IgD-negative memory B cell (primary cell): Measurements from ENCODE around the gene NUDT16L1. TPM values are rescaled to one million over a fixed set of nuclear protein-coding genes. Genes with fewer than 3 reads are reported as not detected.

Source experiments
- H3K27ac Mint-ChIP-seq, 3 donors: one replicate each; pipeline ENCODE4 v1.8.0; 2020 to 2022; ENCODE audit warnings: mild to moderate bottlenecking in 3 of 3, mixed read lengths in 3 of 3, moderate library complexity in 1 of 3
- H3K27me3 Mint-ChIP-seq: one replicate; pipeline ENCODE4 v1.8.0; 2021; ENCODE audit warnings: mixed read lengths
- H3K36me3 Mint-ChIP-seq: one replicate; pipeline ENCODE4 v1.8.0; 2020; ENCODE audit warnings: mild to moderate bottlenecking, mixed read lengths
- H3K4me1 Mint-ChIP-seq, 3 donors: one replicate each; pipeline ENCODE4 v1.8.0; 2020 to 2022; ENCODE audit warnings: mixed read lengths in 3 of 3, mild to moderate bottlenecking in 1 of 3
- H3K4me3 Mint-ChIP-seq, 4 donors: one replicate each; pipeline ENCODE4 v1.8.0; 2020 to 2022; ENCODE audit warnings: mild to moderate bottlenecking in 4 of 4, mixed read lengths in 4 of 4, moderate library complexity in 3 of 4
- H3K9me3 Mint-ChIP-seq, 3 donors: one replicate each; pipeline ENCODE4 v1.8.0; 2020 to 2021; ENCODE audit warnings: mixed read lengths in 3 of 3, mild to moderate bottlenecking in 1 of 3
- polyA plus RNA-seq: library from polyadenylated mRNA; unstranded; fragments of 300-500 nt; fragmentation: Illumina TruSeq; gene quantifications from one replicate; pipeline ENCODE4 v1.2.3, GENCODE V29; 2021

NUDT16L1 gene
- polyA plus RNA-seq, 1 donor from 2014 or later, result 74.0 TPM

DNA sequence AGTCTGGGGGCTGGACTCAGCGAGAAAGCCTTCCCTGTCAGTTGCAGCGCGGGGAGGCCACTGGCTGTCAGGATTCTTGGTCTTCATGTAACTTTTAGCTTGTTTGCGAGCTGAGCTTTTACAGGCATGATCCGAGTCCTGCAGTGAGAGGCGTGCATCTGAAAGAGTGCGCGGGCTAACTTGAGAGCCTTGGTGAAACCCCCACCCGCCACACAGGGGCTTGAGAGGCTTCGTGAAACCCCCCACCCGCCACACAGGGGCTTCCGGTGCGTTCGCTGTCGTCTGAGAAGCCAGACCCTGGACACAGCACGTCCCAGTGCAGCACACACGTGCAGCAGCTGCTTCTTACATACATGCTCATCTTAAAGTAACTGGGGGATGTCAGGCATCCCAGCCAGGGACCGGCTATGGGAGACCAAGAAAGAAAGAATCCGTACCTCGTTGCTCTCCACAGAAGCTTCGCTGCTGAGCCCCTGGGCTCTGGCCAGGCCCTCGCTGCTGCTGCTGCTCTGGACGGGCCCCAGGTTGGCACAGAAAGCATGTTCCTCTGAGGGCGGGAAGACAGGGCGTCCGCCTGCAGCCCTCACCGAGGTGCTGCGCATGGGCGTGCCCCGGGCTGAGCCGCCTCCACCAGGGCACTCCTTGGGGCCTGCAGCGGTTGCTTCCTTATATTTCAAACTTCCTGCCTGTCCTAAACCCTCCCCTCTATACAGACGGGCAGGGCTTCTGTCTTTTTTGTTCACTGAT, 7.8 kb downstream of the NUDT16L1 start:
- Mint-ChIP-seq H3K27me3 (no peaks in the 10 kb centered on the region), H3K9me3 (no peaks in the 10 kb centered on the region), H3K4me1 (no peaks in the 10 kb centered on the region), H3K36me3 (peaks cover 3% of the 10 kb centered on the region), H3K27ac (peak overlapping the region in 1 of 3 donors; percentile 29), H3K4me3 (peak overlapping the region in 1 of 4 donors; percentile 63)

- peak overlapping the region in 1 of 3 donors; percentile 29 for H3K27ac Mint-ChIP-seq
- H3K36me3 Mint-ChIP-seq, result peaks cover 5% of the 10 kb centered on the region
- no peaks in the 10 kb centered on the region for H3K4me1 Mint-ChIP-seq
- peak overlapping the region in 1 of 4 donors; percentile 8 for H3K4me3 Mint-ChIP-seq
- no peaks in the 10 kb centered on the region for H3K9me3 Mint-ChIP-seq
- H3K27me3 Mint-ChIP-seq, result no peaks in the 10 kb centered on the region
Measured at GRCh38 chr16:4701791-4702465, 8.6 kb downstream of the NUDT16L1 start.

DNA sequence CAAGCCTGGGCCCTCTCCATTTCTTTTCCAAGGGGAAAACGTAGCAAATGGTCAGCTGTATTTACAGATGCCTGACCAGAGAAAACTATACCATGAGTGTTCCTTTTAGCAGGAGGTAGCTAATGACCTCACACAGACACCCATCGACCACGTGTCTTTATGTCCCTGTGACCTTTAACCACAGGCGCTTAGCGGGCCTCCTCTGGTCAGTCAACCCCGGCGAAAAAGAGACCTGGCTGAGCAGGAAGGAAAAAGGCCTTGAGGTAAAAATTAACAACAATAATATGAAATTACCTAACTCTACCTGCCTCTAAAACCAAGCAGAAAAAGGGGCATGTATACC, 9.1 kb downstream of the NUDT16L1 start:
- Mint-ChIP-seq H3K36me3 (peaks cover 6% of the 10 kb centered on the region), H3K4me3 (peak overlapping the region in 1 of 4 donors; percentile 8), H3K27me3 (no peaks in the 10 kb centered on the region), H3K4me1 (no peaks in the 10 kb centered on the region), H3K27ac (no peak overlapping the region), H3K9me3 (no peaks in the 10 kb centered on the region)

GRCh38 chr16:4703906-4704305, 10.5 kb downstream of the NUDT16L1 start:
- H3K4me3 Mint-ChIP-seq, result no peak overlapping the region
- H3K4me1 Mint-ChIP-seq, result no peaks in the 10 kb centered on the region
- no peaks in the 10 kb centered on the region for H3K9me3 Mint-ChIP-seq
- H3K27me3 Mint-ChIP-seq, result no peaks in the 10 kb centered on the region
- peaks cover 6% of the 10 kb centered on the region for H3K36me3 Mint-ChIP-seq
- H3K27ac Mint-ChIP-seq, result no peak overlapping the region

- H3K4me1 Mint-ChIP-seq, result no peaks in the 10 kb centered on the region
- H3K27me3 Mint-ChIP-seq, result no peaks in the 10 kb centered on the region
- H3K9me3 Mint-ChIP-seq, result no peaks in the 10 kb centered on the region
- H3K36me3 Mint-ChIP-seq, result peaks cover 7% of the 10 kb centered on the region
- no peak overlapping the region for H3K4me3 Mint-ChIP-seq
- H3K27ac Mint-ChIP-seq, result peak overlapping the region in 1 of 3 donors; percentile 80
Measured at GRCh38 chr16:4704491-4704890, 11.1 kb downstream of the NUDT16L1 start.

GRCh38 chr16:4704913-4705312, 11.6 kb downstream of the NUDT16L1 start:
- H3K27me3 Mint-ChIP-seq, result no peaks in the 10 kb centered on the region
- no peaks in the 10 kb centered on the region for H3K4me1 Mint-ChIP-seq
- H3K36me3 Mint-ChIP-seq, result peaks cover 11% of the 10 kb centered on the region
- no peak overlapping the region for H3K4me3 Mint-ChIP-seq
- H3K27ac Mint-ChIP-seq, result peak overlapping the region in 1 of 3 donors; percentile 80
- no peaks in the 10 kb centered on the region for H3K9me3 Mint-ChIP-seq

DNA sequence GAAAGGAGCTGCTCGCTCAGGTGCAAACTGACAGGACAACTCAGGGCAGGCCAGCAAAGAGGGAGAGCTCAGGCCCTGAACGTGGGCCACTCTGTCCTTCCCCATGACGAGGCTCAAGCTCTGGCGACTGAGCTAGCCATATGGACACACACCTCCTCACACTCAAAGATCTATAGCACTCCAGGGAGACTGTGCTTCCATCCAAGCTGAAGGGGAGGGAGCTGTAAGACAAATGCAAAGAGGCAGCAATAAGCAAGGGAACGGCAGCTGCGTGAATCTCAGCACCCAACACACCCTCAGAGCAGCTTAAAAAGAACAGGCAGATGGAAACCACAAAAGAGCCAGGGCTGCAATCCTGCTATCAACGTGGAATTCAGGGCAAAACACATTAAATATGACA, 13.5 kb downstream of the NUDT16L1 start:
- Mint-ChIP-seq H3K36me3 (peaks cover 15% of the 10 kb centered on the region), H3K4me3 (no peak overlapping the region), H3K27ac (peak overlapping the region in 1 of 3 donors; percentile 45), H3K4me1 (no peaks in the 10 kb centered on the region), H3K9me3 (no peaks in the 10 kb centered on the region), H3K27me3 (no peaks in the 10 kb centered on the region)

DNA sequence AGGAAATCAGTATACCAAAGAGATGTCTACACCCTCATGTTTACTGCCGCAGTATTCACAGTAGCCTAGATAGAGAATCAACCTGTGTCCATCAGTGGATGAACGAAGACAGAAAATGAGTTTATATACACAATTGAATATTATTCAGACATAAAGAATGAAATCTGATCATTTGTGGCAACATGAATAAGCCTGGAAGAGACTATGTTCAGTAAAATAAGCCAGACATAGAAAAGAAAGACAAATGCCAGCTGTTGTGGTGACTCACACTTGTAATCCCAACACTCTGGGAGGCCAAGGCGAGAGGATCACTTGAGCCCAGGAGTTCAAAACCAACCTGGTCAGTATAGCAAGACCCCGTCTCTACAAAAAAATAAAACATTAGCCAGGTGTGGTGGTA, 16.1 kb downstream of the NUDT16L1 start:
- no peaks in the 10 kb centered on the region for H3K27me3 Mint-ChIP-seq
- no peaks in the 10 kb centered on the region for H3K9me3 Mint-ChIP-seq
- H3K4me3 Mint-ChIP-seq, result no peak overlapping the region
- peaks cover 12% of the 10 kb centered on the region for H3K36me3 Mint-ChIP-seq
- H3K27ac Mint-ChIP-seq, result no peak overlapping the region
- no peaks in the 10 kb centered on the region for H3K4me1 Mint-ChIP-seq

- peaks cover 9% of the 10 kb centered on the region for H3K36me3 Mint-ChIP-seq
- H3K9me3 Mint-ChIP-seq, result no peaks in the 10 kb centered on the region
- H3K4me1 Mint-ChIP-seq, result peaks cover 9% of the 10 kb centered on the region in 3 donors
- H3K27me3 Mint-ChIP-seq, result no peaks in the 10 kb centered on the region
- peak overlapping the region in 1 of 3 donors; percentile 39 for H3K27ac Mint-ChIP-seq
- H3K4me3 Mint-ChIP-seq, result no peak overlapping the region
Measured at GRCh38 chr16:4713663-4714501, 20.5 kb downstream of the NUDT16L1 start.

DNA sequence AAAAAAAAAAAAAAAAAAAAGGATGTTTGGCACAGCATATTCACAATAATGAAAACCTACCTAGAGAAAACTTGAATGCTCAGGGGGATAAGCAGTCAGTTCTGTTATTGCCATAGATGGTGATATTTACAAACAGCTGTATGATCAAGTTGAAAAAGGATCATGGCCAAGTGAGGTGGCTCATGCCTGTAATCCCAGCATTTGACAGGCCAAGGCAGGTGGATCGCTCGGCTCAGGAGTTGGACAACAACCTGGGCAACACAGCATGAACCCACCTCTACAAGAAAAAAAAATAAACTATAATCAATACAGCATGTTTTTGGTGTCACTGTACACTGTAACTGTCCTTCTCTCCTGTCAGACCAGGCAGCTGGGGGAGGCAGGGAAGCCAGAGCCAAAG, 21.6 kb downstream of the NUDT16L1 start:
- no peaks in the 10 kb centered on the region for H3K27me3 Mint-ChIP-seq
- H3K36me3 Mint-ChIP-seq, result peaks cover 3% of the 10 kb centered on the region
- H3K4me1 Mint-ChIP-seq, result peaks cover 13 to 15% (median 14%) of the 10 kb centered on the region in 3 donors
- H3K4me3 Mint-ChIP-seq, result no peak overlapping the region
- no peak overlapping the region for H3K27ac Mint-ChIP-seq
- no peaks in the 10 kb centered on the region for H3K9me3 Mint-ChIP-seq

DNA sequence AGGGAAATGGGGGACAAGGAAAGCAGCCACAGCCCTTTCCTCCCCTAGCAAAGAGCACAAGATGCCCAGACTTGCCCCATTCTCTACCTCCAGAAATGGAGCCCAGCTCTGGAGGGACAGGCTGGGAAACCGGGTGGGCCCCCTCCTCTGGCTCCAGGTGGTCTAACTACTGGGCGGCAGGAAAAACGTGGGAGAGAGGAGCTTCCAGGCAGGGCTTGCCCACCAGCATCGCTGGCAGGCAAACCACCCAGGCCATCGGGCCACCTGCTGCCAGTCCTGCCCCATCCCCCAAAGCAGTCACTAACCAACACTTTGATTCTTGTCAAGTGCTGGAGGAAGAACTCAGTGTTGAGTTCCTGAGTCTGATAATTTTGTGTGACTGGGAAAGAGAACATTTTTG, 25.1 kb downstream of the NUDT16L1 start:
- Mint-ChIP-seq H3K4me1 (peaks cover 13 to 15% (median 14%) of the 10 kb centered on the region in 3 donors), H3K27ac (peak overlapping the region in 1 of 3 donors; percentile 62), H3K27me3 (no peaks in the 10 kb centered on the region), H3K4me3 (peak overlapping the region in 2 of 4 donors; percentile 1 to 65), H3K9me3 (no peaks in the 10 kb centered on the region), H3K36me3 (no peaks in the 10 kb centered on the region)

DNA sequence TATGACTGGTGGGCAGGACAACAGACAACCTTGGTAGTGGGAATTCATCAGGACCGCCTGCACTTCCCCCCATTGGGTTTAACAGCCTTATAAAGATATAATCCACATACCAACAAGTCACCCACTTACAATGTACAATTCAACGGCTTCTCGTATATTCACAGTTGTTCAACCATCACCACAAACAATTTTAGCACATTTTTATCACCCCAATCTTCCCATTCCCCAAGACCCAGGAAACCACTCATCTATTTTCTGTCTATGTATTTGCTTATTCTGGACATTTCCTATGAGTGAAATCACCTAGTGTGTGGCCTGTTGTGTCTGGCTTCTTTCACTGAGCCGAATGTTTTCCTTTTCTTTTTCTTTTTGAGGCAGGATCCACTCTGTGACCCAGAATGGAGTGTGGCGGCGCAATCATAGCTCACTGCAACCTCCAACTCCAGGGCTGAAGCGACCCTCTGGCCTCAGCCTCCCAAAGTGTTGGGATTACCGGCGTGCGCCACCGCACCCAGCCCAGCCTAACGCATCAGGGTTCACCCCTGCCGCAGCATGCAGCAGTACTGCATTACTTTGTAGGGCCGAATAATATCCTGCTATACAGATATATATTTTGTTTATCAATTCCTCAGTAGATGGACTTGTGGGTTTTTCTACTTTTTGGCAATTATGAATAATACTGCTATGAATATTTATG, 29.9 kb downstream of the NUDT16L1 start:
- Mint-ChIP-seq H3K9me3 (no peaks in the 10 kb centered on the region), H3K27ac (no peak overlapping the region), H3K27me3 (no peaks in the 10 kb centered on the region), H3K36me3 (no peaks in the 10 kb centered on the region), H3K4me1 (peaks cover 11 to 13% (median 12%) of the 10 kb centered on the region in 3 donors), H3K4me3 (no peak overlapping the region)

- no peak overlapping the region for H3K27ac Mint-ChIP-seq
- H3K27me3 Mint-ChIP-seq, result no peaks in the 10 kb centered on the region
- H3K36me3 Mint-ChIP-seq, result peaks cover 2% of the 10 kb centered on the region
- H3K4me1 Mint-ChIP-seq, result no peaks in the 10 kb centered on the region
- no peak overlapping the region for H3K4me3 Mint-ChIP-seq
- H3K9me3 Mint-ChIP-seq, result no peaks in the 10 kb centered on the region
Measured at GRCh38 chr16:4724661-4725270, 31.4 kb downstream of the NUDT16L1 start.

DNA sequence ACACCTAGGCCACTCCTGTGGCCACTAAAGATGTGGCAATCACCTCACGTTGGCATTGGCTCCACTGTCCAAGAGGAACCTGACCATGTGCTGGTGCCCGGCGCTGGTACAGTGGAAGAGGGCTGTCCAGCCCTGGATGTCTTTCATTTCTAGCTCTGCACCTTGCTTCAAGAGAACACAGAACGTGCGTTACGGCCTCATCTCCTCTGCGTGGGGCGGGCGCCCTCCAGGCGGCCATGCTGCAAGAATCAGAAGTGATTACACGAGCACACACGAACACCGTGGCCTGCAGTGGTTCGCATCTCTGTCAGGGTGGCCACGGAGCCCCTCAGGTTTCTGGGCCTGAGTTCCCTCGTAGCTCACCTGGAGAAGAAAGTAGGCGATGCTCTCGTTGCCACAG, 33.3 kb downstream of the NUDT16L1 start:
- H3K4me1 Mint-ChIP-seq, result peaks cover 0 to 5% (median 1%) of the 10 kb centered on the region in 3 donors
- H3K36me3 Mint-ChIP-seq, result peaks cover 2% of the 10 kb centered on the region
- H3K4me3 Mint-ChIP-seq, result no peak overlapping the region
- H3K27me3 Mint-ChIP-seq, result no peaks in the 10 kb centered on the region
- peak overlapping the region in 2 of 3 donors; percentile 19 to 28 for H3K27ac Mint-ChIP-seq
- H3K9me3 Mint-ChIP-seq, result no peaks in the 10 kb centered on the region
